GM12864 (cell line): ENCODE results near the gene CBX3.
"Not testable (repeated sequence)": the region's sequence is repeated elsewhere in the genome, so short reads cannot be mapped to it uniquely, and the experiment has no call there.

ENCODE experiments used
- DNase-seq: peaks from one replicate; pipeline ENCODE4 v3.0.0-alpha.2; 2011; ENCODE audit warnings: low read depth
- H3K4me3 ChIP-seq: 2 replicates; pipeline ENCODE4 v1.5.1; 2011; ENCODE audit warnings: mild to moderate bottlenecking, low read depth, low read length, control low read depth
- CTCF ChIP-seq: IDR thresholded peaks from 2 replicates; pipeline ENCODE4 v1.5.1; 2011; ENCODE audit warnings: low read depth, mild to moderate bottlenecking, moderate library complexity, low read length, control low read depth, inconsistent platforms; ENCODE audit errors: missing control alignments

Gene CBX3

DNA sequence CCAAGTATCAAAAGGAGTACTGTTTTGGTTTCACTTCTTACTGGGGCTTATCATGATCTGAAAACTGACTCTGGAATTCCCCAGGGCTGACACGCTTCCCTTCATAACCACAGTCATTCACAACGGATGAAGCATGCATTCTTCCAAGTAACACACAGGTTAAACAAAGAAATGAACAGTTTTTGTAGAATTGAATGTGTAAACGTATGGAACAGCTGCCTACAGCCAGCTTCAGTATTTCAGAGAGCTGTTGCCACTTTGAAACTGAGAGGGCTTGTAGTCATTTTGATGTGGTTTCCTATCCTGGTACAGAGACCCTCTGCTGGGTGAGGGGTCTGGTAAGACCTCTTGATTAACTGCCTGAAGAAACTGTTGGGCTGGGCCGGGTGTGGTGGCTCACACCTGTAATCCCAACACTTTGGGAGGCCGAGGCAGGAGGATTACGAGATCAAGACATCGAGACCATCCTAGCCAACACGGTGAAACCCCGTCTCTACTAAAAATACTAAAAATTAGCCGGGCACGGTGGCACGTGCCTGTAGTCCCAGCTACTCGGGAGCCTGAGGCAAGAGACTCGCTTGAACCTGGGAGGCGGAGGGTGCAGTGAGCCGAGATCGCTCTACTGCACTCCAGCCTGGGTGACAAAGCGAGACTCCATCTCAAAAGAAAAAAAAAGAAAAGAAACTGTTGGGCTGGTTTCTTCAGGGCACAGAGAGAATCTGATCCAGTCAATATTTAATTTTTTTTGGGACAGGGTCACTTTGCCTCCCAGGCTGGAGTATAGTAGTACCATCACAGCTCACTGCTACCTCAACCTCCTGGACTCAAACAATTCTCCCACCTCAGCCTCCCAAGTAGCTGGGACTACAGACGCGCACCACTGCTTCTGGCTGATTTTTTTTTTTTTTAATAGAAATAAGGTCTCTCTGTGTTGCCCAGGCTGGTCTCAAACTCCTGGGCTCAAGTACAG, 44.8 kb upstream of the CBX3 start:
- no peak for TF ChIP-seq CTCF
- peak overlapping the region; percentile 37 for H3K4me3 ChIP-seq

GRCh38 chr7:26157520-26158105, 43.9 kb upstream of the CBX3 start:
- no peak for TF ChIP-seq CTCF
- DNase-seq: no peak
- peak overlapping the region; percentile 37; the same call in 1 of the 2 replicates for H3K4me3 ChIP-seq

More for the DNA sequence above, 44.8 kb upstream of the CBX3 start:
- peak; percentile 65 for DNase-seq

GRCh38 chr7:26159243-26159642, 42.3 kb upstream of the CBX3 start:
- no peak for TF ChIP-seq CTCF
- no peak for DNase-seq
- no peak overlapping the region for H3K4me3 ChIP-seq

GRCh38 chr7:26160896-26161295, 40.6 kb upstream of the CBX3 start:
- no peak for TF ChIP-seq CTCF
- no peak overlapping the region for H3K4me3 ChIP-seq
- DNase-seq: no peak

DNA sequence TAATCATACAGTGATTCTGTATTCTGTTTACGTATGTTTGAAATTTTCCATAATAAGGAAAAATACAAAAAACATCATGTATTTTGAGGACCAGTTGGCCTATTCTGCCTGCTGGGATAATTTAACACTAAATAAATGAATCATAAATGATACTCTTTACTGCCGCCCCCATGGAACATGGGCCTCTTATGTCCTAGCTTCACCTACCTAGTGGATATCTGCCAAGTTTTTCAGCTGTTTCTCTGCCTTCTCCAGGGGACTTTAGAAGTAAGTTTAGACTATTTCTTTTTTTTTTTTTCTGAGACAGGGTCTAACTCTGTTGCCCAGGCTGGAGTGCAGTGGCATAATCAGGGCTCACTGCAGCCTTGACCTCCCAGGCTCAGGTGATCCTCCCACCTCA, 39.1 kb upstream of the CBX3 start:
- no peak for TF ChIP-seq CTCF
- no peak overlapping the region for H3K4me3 ChIP-seq
- no peak for DNase-seq

- not testable (repeated sequence) for H3K4me3 ChIP-seq, DNase-seq
Observed at GRCh38 chr7:26163804-26164203, 37.7 kb upstream of the CBX3 start.

DNA sequence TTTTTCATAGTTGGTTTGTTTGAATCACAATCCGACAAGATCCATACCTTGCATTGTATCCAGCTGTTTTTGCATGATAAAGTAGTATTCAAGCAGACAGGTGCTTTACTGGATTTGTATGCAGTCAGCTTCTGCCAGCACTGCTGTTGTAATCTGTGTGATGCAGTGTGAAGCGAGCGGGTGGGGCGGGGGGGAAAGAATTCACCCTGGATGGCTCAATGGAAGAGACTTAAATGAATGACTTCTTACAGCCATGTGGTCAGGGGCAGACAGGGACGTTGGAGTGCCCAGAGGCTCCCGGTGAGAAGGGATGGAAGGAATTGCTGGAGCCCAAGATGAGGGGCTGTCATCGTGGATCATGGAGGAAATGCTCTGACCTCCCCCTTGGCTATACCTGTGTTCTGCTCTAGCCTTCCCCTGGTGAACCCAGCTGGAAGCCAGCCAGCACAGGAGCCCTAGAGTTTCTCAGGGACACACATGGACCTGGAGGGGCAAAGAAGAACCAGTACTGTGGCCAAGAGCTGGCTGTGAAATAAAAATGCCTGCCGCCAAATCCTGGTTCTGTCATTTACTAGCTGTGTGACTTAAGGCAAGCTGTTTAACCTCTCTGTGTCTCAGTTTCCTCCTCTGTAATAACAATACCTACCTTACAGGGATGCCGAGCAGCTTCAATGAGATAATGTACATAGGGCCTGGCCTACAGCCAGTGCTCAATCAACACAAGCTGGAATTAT, 35.4 kb upstream of the CBX3 start:
- TF ChIP-seq CTCF: no peak
- no peak overlapping the region for H3K4me3 ChIP-seq
- no peak for DNase-seq
